HG03378 (cell line): ENCODE data around the gene PRTFDC1.
A peak's percentile ranks its signal among the peaks of the same experiment; 100 is the strongest.
"Not testable (repeated sequence)": the region's sequence is repeated elsewhere in the genome, so short reads cannot be mapped to it uniquely, and the experiment has no call there.

ENCODE experiments used
- ATAC-seq: cut with Tn5 transposase; IDR thresholded peaks from one replicate; pipeline ENCODE4 v1.9.1; 2021; ENCODE audit warnings: mild to moderate bottlenecking, moderate library complexity; ENCODE audit not compliant: unreplicated experiment

Gene PRTFDC1

DNA sequence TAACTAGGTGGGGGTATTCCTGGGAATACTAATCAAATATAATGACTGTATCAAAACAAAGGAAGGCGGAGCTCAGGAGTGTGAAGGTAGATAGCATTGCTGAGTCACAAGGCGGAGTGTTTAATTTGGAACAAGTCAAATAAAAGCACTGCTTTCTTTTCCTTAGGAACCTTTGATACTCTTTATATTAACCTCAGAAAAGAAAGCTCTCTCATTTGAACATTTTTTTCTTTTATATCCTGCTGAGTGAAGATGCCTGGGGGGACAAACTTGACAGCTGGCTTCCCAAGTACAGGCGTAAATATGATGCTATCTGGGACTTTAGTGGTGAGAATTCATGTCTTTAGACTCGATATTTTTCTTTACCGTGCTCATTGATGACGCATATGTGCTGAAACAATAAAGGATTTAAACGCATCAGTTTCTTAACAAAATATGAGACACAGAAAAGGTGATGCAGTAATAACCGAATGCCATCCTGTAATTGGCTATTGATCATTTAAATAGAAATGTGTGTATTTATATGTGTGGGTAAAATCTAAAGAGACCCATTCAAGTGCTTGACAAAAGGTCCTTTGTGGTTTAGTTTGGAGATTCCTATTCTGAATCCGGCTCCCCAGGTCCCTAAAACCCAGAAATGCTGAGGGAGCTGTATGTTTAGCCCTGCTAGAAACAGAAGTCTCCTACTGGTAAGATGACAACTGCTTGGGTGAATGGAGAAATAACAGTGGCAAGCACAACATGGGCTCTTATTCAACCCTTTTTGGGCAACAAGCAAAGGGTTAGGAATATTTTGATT, 102.7 kb downstream of the PRTFDC1 start:
- no peak for ATAC-seq

DNA sequence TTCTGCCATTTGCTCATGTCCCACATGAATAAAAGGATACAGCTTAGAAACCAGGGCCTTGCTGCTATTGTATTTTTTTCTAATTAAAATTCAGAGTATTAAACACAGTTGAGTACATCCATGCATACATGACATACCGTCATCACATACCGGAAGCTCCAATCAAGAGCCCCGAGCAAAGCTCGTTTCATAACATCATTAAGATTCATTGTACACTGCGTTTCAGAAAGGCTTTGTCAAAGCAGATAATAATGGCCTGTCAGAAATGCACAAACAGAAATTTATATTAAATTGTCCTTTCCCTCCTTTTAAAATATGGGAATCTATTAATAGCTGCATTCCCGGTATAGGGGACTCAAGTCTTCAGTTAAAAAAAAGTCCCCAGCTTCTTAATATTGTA, 103.4 kb downstream of the PRTFDC1 start:
- no peak for ATAC-seq

DNA sequence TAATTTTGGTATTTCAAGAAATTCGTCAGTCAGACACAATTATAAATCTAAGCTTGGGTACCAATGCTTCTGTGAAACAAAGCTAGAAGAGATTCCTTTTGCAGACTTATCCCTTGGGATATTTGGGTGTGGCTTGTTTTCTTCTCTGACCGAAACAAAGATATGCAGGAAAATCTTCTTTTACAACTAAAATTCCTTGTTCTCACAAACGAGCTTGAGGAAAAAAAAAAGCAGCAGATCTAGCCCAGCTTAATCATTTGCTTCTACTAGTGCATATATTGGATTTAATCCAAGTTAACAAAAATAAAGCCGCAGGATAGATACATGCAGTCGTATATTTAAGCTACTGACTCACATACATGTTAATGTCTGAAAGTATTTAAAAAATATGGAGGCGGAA, 104.2 kb downstream of the PRTFDC1 start:
- no peak for ATAC-seq

DNA sequence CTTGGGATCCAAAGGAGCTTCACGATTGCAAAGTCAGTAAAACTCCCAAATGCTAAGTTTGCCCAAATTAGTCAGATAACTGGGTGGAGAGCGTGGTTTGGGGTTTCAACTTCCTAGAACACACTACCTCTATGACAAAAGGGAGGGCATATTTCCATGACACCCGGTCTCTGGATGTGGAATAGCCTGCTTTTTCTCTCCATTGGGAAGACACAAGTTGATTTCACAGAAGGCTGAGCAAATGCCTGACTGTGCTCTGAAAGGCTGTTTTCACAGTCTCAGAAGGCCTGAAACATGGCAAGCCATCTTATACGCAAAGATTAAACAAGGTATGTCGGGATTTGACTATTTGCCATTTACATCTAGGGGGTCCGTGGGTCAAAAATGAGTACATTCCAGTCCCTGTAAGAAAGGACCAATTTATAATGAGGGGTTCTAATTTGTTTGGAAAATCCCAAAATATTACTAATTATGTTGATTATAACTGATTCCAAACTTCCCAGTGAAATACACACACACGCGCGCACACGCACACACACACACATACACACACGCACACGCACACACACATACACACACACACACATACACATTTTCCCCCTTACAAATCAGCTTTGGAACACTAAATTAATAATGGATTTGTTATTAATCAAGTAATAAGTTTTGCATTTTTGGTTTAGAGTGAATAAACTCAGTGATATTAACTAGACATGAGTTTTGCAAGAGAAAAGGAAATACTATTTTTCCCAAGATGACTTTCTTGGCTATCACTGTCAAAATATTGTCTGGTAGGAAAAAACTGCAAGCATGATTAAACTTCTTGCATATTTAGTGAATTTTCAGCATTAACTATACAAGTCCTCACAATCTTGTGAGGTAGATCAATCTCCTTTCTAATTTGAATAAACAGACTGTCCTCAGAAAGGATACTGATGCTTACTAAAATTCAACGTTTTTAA, 105.0 kb downstream of the PRTFDC1 start:
- ATAC-seq: no peak

DNA sequence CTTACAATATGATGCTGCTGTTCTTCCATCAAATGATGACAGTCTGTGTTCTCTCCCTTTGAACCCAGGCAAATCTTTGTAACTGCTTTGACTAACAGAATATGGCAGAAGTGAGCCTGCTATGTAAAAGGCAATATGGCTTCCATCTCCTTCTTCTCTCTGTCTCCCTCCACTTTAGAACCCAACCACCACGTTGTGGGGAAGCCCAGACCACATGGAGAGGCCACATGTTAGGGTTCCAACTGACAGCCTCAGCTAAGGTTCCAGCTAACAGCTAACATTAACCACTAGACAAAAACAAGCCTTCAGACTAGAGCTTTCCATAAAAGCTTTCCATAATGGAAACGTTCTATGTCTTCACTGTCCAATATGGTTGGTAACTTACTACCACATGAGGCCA, 107.7 kb downstream of the PRTFDC1 start:
- ATAC-seq: no peak

DNA sequence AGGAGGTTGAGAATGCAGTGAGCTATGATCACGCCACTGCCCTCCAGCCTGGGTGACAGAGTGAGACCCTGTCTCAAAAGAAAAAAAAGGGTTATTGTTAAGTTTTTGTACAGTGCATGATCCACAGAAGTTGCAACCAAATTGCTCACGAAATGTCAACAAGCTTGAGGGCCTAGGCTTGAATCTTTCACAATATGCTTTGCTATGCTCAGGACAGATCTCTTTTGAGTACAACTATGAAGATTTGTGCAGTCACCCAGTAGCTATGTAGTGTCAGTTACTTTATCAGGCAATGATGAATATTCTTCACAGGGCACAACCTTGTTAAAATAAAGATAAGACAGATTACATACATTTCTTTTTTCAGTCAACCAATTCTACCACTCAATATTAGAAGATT, 109.2 kb downstream of the PRTFDC1 start:
- ATAC-seq: no peak

DNA sequence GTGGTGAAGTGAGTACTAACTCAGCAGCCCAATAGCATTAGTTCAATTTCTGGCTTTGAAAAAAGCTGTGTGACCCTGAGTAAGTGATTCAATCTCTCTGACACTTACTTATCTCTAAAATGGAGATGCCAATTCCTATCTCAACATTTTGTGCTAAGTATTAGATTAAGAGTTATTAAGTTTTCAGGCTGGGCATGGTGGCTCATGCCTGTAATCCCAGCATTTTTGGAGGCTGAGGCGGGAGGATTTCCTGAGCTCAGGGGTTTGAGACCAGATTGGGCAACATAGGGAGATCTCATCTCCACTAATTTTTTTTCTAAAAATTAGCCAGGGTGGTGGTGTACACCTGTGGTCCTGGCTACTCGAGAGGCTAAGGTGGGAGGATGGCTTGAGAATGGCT, 109.5 kb downstream of the PRTFDC1 start:
- no peak for ATAC-seq

DNA sequence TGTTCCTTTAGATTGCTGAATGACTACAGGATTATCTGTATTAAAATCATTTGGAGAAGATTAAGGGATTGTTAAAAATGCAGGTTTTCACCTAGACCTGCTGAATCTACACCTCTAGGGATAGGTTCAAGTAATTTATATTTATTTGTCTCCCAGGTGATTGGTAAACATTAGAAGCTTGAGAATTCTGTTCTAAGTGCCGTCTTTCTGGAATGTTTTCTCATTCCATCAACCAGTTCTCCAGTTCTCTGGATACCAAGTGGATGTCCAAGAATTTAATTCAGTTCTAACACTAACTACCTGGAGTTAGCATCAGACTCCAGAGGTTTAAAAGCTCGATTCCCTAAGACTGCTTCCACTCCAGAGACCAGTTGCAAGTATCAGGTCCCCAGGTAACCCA, 110.9 kb downstream of the PRTFDC1 start:
- no peak for ATAC-seq

DNA sequence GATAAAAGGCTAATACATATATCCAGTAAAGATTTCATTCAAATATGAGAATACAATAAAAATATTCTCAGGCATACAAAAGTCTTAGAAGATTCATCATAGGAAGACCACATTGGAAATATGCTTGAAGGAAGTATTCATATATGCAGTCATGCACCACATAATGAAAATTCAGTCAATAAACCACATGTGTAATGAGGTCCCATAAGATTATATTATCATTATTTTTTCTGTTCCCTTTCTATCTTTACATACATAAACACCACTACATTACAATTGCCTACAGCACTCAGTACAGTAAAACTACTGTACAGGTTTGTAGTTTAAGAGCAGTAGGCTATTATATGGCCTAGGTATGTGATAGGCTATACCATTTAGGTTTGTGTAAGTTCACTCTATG, 111.6 kb downstream of the PRTFDC1 start:
- no peak for ATAC-seq

DNA sequence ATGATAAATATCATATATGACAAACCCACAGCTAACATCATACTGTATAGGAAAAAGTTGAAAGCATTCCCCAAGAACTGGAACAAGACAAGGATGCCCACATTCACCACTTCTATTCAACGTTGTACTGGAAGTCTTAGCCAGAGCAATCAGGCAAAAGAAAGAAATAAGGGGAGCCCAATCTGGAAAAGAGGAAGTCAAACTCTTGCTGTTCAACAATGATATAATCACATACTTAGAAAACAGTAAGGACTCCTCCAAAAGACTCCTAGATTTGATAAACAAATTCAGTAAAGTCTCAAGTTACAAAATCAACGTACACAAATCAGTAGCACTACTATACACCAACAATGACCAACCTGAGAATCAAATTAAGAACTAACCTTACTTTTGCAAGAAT, 114.6 kb downstream of the PRTFDC1 start:
- not testable (repeated sequence) for ATAC-seq

DNA sequence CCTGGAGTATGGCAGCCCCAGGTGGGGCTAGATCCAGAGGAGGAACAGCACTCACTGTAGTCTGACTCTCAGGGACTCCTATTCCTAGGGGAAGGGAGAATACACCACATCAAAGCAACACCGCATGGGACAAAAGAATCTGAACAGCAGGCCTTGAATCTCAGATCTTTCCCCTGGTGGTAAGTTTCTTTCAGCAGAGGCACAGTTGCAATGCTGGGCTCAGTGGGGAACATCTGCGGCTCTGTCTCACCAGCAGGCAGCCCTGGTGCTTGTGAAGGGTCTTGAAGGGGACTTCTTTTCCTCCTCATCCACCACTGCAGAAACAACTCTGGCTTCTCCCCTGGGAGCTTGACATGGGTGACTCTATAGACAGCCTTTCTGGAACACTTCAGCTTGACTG, 117.5 kb downstream of the PRTFDC1 start:
- ATAC-seq: no peak

DNA sequence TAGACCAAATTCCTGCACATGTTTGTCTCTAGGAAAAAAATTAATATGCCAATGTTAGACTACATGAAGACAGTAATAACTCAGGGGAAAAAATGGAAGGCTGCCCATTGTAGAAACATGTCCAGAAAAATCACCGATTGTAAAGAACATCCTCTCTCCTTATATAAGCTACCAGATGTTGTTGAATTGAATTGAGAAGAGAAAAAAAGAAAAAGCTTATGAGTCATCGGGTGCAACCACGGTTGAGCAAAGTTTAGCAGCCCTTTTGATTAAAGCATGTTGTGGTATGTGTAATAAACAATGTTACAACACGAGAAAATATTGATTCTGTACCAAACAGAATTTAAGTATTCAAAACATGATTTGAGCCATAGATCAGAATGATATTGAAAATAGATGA, 126.4 kb downstream of the PRTFDC1 start:
- no peak for ATAC-seq

DNA sequence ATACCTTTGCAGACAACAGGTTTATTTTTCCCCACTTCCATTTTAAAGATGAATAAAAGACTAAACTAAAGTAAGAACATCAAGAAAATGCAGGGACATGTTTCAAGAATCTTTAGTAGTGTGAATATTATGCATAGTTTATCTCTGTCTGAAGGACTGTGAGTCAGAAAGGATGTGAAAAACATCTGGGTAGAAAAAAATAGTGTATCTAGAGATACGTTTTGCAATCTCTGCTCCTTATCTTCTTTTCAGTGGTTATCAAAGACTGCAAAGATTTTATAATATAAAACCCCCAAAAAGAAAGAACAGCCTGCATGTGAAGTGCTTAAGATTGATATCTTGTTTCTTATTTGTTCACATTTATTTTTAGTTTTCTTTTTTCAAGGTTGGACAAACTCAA, 126.9 kb downstream of the PRTFDC1 start:
- no peak for ATAC-seq

DNA sequence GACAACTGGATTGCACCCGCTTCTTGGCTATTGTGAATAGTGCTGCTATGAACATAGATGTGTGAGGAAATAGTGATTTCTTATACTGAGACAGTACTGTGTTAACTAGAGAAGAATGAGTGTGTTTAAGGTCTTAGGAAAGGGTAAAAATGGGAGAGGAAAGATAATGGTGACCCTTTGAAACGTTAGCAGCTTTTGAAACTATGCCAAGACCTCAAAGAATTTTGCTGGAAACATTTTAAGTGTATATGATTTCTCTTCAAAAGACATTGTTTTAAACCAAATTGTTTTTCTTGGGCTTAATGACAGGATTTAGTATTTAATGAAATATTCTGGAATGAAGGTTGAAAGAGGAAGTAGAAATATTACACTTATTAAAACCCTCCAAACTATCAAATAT, 127.9 kb downstream of the PRTFDC1 start:
- no peak for ATAC-seq

DNA sequence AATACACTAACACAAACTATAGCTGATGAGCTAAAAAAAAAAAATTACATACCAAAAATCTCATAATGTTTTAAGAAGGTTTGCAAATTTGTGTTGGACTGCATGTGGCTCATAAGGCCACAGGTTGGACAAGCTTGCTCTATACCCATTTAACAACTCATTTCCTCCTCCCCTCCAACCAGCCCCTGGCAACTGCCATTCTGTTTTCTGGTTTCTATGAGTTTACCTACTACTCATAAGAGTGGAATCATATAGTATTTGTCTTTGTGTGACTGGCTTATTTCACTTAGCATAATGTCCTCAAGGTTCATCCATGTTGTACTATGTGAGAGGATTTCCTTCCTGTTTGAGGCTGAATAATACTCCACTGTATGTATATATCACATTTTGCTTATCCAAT, 128.3 kb downstream of the PRTFDC1 start:
- ATAC-seq: no peak

DNA sequence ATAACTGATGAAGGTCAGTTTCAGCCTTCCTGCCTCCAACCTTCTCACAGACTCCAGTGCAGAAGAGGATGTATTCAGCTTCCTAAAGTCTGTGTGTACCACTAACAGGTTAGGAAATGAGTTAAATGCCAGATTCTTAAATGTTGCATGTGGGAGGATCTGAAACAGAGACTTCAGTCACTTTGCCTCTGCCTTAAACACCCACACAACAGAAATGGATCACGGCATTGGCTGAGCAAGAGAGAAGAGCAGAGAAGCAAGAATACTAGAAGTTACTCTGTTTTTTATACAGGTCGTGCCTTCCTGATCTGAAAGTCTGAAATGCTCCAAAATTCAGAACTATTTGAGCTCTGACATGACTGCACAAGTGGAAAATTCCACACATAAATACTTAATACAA, 129.8 kb downstream of the PRTFDC1 start:
- ATAC-seq: peak; percentile 90

DNA sequence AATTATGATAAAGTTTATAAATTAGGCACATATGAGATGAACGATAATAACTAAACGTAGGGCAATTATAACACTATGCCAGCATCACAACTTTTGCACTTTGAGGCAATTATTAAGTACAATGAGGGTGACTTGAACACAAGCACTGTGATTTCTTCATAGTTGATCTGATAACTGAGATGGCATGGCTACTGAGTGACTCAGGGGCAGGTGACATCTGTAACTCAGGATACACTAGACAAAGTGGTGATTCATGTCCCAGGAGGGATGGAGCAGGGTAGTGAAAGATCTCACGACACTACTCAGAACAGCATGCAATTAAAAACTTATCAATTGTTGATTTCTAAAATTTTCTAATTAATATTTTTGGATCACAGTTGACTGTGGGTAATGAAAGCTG, 130.4 kb downstream of the PRTFDC1 start:
- no peak for ATAC-seq

DNA sequence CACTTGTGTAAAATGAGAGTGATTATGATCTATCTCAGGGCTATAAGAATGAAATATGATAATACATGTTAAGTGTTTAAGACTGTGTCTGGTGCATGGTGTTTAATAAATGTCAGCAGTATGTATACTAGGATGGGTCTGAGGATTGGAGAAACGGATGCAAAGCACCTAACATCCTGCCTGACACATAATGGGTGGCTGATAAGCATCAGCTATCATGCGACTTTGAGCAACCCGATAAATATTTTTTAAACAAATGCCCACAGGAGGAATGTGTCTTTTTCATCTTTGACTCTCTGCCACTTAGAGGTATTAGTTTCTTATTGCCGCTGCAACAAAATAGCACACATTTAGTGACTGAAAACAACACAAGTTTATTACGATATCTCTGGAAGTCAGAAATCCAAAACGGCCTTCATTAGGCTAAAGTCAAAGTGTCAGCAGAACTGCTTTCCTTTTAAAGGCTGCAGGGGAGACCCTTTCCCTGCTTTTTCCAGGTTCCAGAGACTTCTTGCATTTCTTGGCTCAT, 135.5 kb downstream of the PRTFDC1 start:
- ATAC-seq: no peak

DNA sequence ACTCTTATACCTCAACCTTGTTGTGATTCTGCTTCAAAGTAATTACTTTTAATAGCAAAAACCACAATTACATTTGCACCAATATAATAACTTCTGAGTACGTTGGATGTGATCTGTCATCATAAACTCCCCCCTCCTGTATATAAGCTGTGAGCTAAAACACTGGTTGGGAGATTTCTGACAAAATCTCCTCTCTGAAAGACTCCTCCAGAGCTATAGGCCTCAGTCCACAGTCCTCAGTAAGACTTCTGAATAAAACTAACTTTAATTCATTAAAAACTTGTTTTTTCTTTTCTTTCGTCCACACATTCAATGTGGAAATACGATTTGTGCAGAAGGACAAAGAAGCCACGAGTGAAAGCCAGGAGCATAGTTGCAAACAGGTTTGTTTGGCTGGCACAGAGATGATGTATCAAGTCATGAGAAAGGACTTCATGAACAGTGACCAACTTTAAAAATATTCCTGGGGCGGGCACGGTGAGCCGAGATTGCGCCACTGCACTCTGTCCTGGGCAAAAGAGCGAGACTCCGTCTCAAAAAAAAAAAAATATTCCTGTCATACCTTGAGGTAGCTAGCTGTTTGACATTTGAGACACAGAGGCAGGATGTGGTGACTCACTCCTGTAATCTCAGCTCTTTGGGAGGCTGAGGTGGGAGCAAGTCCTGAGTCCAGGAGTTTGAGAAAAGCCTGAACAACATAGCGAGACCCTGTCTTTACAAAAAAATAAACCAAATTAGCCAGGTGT, 137.7 kb downstream of the PRTFDC1 start:
- ATAC-seq: no peak

DNA sequence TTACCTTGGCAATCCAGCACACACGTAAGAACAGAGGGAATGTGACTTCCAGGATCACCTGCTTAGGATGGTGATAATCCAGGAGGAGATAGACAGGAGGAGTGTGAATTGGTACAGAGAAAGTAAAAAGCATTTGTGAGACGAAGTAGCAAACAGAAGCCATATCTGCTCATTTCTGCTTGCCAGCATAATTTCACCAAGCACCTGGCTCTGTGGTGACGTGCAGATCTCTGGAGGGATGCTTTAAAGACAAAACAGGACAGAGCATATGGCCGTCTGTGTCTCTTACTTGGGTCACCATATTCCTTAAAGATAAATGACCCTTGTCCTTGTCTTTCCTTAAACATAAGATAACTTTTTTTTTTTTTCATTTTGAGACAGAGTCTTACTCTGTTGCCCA, 138.6 kb downstream of the PRTFDC1 start:
- no peak for ATAC-seq

DNA sequence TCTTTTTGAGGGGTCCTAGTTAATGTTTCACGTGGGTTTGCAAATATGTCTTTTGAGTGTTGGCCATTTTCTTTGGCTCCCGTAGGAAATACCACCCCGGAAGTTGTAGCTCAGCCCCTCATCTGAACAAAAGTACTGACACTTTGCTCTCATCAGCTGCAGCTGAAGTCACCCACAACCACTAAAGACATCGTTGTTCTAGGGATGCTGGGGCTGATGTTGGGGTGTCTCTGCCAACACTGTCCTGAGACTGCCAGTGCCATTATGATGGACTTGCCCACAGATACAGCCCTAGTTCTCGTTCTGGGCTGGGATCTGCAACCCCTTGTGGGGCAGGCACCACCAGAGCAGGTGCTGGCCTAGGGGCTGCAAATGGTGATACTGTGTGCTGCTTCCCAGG, 146.1 kb downstream of the PRTFDC1 start:
- ATAC-seq: no peak
